Endometrial microvascular endothelial cells (primary cell): ENCODE results near the gene IL4R. TPM values are rescaled to one million over a fixed set of nuclear protein-coding genes. Genes with fewer than 3 reads are reported as not detected.

Experiments
- in situ Hi-C: cut with HindIII; loops from 2 replicates; pipeline ENCODE4 v1.10.0; 2017; ENCODE audit warnings: low sequenced_read_pairs, low pct_unique_long_range_greater_than_20kb; ENCODE audit errors: inconsistent ontology term
- total RNA-seq: library from RNA; depleted of rRNA; stranded (reverse); fragments of >200 nt; gene quantifications from one replicate; pipeline ENCODE4 v1.2.3, GENCODE V29; 2015; ENCODE audit errors: inconsistent ontology term

The IL4R gene
- total RNA-seq: 81.6 TPM

DNA sequence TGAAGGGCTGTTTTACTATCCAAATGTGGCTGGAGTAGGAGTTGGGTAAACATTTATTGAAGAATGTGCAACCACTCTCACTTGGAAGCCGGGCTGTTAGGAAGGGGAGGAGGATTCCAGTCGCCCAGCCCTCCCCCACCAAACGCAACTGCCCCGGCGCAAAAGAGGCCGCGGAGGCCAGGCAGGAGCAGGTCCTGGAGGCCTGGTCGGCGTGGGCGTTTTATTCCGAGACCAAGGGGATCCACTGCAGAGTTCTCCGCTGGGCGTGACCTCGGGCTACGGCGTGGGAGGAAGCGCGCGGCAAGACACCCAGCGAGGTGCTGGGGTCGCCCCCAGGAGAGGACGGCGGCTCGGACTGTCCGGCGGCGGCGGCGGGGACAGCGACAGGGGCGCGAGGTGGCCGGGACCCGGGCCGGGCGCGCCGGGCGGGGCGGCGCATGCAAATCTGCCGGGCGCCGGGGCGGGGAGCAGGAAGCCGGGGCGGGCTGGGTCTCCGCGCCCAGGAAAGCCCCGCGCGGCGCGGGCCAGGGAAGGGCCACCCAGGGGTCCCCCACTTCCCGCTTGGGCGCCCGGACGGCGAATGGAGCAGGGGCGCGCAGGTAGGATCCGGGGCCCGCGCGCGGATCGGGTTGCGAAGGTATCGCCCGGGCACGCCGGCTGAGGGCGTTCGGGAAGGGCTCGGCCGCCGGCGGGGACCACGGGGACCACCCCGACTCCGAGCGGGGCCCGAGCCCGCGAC, at the start of gene IL4R:
Gene IL4R, plus strand, starts transcription at position 553 of the 739 bp plus-strand sequence. CDS start 26,230 bp downstream, outside the sequence.
- in situ Hi-C loops: no loop called here

DNA sequence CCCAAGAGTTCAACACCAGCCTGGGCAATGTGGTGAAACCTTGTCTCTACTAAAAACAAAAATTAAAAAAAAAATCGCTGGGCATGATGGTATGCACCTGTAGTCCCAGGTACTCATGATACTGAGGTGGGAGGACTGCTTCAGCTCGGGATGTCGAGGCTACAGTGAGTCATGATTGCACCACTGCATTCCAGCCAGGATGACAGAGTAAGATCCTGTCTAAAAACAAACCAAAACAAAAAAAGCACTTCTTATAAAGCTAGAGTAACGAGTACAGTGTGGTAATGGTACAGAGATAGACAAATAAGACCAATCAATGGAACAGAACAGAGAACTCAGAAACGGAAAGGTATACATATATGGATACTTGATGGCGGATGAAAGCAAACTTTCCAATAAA, 49.6 kb upstream of the IL4R start:
- in situ Hi-C loops: loop anchor here (25.0 kb wide), 1 partner anchor 98 kb away; no protein-coding TSS in a partner anchor

DNA sequence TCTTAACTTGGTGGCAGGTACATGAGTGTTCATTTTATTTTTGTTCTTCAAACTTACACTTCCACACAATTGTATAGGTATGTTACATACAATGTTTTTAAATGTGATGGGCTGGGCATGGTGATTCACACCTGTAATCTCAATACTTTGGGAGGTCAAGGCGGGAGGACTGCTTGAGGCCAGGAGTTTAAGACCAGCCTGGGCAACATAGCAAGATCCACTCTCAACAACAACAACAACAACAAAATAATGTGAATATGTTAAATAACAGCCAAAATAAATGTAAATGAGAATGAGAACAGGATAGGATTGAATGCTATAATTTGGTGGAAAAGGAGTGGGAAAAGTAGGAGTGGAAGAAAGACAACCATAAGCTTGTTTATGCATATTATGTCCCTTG, 47.8 kb upstream of the IL4R start:
- in situ Hi-C loops: loop anchor here (25.0 kb wide), 1 partner anchor 96 kb away; no protein-coding TSS in a partner anchor

DNA sequence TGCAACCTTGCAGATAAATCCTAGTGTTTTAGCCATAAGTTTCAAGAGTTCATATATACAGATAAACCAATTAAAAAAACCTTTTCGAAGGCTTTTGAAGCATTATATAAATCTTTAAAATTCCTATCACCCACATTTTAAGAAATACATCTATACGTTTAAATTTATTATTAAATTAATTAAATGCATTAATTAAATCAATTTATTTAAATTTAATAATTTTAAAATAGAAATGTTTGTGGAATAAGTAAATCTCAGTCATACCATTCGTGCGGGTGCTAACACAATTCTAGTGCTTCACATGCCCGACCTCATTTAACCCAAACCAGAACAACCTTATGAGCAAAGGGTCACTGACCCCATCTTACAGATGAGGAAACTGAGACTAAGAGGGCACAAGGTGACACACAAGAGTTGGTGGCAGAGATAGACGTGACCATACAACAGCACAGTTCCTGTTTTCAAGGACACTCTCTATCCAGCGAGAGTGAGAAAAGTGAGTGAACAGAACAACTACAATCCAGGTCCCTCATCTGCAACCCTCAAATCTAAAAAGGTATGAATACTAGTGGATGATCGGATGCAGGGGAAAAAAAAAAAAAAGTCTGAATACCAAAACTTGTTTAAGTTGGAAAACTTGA, 46.6 kb upstream of the IL4R start:
- in situ Hi-C loops: loop anchor here (25.0 kb wide), 1 partner anchor 95 kb away; no protein-coding TSS in a partner anchor

DNA sequence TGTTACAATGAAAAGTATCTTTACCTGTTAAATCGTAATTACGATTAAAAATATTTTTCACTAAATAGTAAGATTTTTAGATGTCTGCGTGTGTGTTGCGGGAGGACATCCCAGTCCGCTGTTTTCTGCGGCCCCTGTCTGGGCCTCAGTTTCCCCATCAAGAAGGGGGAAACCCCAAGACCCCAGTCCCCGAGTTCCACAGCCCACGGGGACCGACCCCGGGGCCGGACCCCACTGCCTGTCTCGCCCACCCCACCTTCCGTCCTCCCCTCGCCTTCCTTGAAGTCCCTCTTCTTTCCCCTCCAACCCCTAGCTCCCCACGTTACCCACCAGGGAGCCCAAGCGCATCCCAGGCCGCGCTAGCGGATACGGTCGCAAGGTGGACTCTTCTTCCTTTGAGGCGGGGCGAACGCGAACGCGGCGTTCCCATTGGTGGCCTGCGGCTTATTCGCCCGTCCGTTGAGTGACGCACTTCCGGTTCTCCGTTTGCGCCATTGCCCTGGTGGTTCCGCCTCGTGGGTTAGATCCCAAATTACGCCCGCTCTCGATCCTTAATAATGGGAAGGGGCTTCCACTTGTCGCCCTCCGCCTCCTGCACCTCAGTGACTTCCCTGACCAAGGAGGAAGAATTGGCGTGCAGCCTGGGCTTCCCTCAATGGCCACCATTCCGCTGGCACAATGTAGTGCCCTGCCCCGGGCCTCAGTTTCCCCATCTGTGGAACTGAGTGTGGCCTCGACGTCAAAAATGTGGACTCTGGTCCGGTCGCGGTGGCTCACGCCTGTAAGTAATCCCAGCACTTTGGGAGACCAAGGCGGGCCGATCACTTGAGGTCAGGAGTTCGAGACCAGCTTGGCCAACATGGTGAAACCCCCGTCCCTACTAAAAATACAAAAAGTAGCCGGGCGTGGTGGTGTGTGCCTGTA, 45.1 kb upstream of the IL4R start, which contains the start of gene NSMCE1:
Gene NSMCE1, minus strand, starts transcription at position 397 of the 924 bp plus-strand sequence. CDS start 11,202 bp downstream, outside the sequence.
- in situ Hi-C loops: loop anchor here (25.0 kb wide), 1 partner anchor 94 kb away; no protein-coding TSS in a partner anchor

DNA sequence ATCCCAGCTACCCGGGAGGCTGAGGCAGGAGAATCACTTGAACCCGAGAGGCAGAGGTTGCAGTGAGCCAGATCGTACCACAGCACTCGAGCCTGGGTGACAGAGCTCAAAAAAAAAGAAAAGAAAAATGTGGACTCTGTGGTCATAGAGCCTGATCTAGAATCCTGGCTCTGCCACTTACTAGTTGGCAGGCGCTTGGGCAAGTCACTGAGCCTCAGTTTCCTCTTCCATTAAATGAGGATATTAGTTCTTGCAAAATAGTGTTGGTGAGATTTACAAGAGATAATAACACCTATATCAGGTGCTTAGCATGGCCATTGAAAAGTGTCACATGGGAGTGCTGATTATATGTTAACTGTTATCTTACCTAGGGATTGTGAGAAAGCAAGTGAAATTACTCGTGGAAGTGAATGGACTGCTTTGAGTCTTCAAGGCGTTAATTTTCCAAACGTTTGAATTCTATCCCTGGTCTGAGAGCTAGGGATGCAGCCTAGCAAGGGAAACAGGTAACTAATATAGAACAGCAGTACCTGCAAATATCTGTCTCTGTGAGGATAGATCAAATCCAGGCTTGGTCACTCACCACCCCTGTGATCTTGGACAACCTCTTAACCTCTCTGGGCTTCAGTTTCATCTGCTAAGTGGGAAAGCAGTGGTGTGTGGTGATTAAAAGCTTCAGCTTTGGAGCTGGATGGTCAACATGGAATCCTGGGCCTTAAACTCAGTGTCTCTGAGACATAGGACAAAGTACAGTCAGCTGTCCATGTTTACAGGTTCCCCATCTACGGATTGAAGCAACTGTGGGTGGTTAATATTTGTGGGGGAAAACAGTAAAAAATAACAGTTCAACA, 44.2 kb upstream of the IL4R start:
- in situ Hi-C loops: loop anchor here (25.0 kb wide), 1 partner anchor 93 kb away; no protein-coding TSS in a partner anchor

DNA sequence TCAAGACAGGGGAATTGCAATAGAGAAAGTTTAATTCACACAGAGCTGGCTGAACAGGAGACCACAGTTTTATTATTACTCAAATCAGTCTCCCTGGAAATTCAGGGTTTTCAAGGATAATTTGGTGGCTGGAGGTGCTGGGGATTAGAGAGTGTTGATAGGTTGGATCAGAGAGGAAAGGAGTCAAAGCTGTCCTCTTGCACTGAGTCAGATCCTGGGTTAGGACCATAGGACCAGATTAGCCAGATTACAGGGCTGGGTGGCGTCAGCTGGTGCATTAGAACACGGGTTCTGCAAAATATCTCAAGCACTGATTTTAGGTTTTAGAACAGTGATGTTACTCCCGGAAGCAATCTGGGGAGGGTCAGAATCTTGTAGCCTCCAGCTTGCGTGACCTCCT, 43.4 kb upstream of the IL4R start:
- in situ Hi-C loops: loop anchor here (25.0 kb wide), 1 partner anchor 92 kb away; no protein-coding TSS in a partner anchor

DNA sequence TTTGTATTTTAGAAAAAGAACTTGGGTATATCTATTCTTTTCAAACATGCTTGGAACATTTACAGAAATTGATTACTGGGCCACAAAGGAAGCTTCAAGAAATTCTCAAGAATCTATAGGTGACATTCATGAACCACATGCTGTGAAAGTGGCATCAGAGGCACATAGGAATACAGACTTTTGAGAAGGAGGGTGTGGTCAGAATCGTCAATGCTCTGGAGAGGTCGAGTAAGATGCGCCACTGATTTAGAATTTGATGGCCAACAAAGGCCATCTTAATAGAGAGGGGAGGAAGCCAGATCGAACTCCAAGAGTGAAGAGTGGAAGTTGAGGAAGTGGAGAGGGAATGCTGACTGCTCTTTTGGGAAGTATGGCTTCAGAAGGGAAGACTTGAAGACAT, 41.7 kb upstream of the IL4R start:
- in situ Hi-C loops: loop anchor here (25.0 kb wide), 1 partner anchor 90 kb away; no protein-coding TSS in a partner anchor

DNA sequence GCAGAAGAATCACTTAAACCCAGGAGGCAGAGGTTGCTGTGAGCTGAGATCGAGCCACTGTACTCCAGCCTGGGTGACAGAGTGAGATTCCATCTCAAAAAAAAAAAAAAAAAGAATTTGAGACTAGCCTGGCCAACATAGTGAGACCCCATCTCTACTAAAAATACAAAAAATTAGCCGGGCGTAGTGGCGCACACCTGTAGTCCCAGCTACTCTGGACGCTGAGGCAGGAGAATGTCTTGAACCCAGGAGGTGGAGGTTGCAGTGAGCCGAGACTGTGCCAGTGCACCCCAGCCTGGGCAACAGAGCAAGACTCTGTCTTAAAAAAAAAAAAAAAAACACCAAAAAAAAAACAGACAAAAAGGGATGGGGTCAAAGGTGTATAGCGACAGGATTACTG, 41.1 kb upstream of the IL4R start:
- in situ Hi-C loops: loop anchor here (25.0 kb wide), 1 partner anchor 90 kb away; no protein-coding TSS in a partner anchor

DNA sequence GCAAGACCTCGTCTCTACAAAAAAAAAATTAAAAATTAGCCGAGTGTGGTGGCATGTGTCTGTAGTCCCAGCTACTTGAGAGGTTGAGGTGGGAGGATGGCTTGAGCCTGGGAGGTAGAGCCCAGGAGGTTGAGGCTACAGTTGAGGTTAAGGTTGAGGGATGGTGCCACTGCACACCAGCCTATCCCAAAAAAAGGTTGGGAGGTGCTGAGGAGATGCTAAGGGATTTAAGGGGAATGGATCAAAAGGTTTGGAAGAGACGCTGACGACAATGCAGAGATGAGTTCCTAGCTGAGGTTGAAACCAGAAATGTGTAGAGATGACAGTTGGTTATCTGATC, 40.5 kb upstream of the IL4R start:
- in situ Hi-C loops: loop anchor here (25.0 kb wide), 1 partner anchor 89 kb away; no protein-coding TSS in a partner anchor

DNA sequence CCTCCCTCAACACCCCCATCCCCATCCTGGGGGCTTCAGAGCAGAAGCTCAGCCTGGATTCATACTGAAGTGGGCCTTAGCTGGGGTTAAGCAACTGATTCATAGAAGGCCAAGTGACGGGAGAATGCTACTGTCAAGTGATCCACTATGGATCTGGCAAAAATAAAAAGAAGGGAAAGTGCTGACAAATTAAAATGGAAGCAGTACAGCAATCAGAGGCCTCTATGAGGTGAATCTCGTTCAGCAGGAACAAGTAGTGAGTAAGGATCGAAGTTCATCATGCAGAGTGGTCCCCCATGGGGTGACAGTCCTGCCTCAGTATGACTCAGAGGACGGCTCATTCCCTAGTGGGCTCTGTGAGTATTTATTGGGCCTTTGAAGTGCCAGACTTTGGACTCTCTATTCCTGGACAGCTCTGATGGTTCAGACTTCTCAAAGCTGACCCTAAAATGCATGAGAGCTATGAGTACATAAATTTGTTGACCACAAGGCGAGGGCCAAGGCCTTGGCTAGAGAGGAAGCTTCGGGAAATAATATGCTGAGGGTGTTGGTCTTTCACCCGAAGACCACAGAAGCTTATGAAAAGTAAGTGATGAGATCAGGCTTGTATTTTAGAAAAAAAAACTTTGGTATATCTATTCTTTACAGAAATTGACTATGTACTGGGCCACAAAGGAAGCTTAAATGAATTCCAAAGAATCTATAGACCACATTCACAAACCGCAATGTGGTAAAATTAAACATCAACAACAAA, 39.9 kb upstream of the IL4R start:
- in situ Hi-C loops: loop anchor here (25.0 kb wide), 1 partner anchor 88 kb away; no protein-coding TSS in a partner anchor

DNA sequence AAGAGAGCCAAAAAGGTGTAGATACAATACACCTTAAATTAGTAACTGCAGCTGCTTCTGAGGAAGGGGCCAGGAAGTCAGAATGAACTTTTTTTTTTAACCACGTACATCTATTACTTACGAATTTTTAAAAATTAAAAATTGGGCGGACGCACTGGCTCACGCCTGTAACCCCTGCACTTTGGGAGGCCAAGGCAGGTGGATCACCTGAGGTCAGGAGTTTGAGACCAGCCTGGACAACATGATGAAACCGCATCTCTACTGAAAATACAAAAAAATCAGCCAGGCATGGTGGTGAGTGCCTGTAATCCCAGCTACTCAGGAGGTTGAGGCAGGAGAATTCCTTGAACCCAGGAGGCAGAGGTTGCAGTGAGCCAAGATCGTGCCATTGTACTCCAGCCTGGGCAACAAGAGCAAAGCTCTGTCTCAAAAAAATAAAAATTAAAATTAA, 39.3 kb upstream of the IL4R start:
- in situ Hi-C loops: loop anchor here (25.0 kb wide), 1 partner anchor 88 kb away; no protein-coding TSS in a partner anchor

DNA sequence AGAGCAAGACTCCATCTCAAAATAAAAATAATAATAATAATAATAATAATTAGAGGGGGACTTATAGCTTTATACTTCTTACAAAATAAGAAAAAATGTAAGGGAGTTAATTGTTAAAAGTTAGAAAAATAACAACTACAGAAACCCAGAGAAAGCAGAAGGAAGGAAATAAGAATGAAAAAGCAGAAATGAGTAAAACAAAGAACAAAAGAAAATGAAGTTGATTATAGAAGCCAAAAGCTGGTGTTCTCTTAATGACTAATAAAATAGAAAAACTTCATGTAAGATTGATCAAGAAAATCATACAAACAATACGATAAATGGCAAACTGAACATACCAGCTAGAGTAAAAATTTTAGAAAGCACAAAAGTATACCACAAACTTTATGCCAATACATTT, 38.4 kb upstream of the IL4R start:
- in situ Hi-C loops: no loop called here

DNA sequence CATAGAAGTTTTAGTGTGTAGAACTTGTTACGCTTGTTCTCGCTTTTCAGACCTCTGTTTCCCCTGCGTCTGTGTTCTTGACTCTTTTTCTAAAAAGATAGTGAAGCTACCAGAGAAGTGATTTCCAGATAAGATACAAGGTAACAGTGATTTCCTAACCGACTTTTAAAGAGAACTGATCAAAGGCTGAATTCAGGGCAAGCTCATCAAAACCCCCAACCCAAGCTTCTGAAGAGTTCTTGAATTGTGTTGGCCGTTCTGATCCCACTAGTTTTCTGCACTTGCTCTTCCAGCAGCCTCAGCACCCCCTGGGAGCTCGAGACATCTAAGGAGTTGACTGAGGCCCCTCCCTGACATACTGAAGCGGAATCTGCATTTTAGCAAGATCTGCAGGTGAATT, 32.5 kb upstream of the IL4R start:
- in situ Hi-C loops: no loop called here

DNA sequence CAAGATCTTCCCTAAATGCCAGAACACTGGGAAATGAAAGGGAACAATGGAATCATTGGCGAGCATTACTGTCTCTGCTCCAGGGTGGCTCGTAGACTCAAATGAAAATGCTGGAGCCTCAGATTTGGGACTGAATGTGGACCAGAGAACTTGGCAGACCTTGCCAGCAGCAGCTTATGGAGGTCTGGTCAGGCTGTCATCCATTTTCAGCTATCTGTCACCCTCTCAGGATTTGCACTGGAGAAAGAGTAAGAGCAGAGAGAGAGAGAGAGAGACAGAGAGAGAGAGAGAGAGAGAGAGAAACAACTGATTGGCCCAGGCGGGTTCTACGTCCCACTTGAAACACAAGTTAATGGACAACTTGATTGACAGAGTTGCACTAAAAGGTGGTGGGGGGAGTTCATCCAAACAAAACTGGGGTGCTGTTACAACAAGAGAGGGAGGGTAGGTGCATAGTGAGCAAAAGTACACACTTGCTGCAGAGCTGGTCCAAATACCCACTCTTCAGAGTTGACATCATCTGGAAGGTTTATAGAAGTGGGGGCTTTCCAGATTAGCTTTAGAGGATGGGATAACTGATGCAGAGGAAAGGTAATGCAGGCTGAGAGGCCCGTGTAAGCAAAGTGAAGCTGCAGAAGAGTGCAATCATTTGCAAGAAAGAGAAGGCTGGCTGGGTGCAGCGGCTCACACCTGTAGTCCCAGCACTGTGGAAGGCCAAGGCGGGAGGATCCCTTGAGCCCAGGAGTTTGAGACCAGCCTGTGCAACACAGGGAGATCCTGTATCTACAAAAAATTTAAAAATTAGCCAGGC, 28.7 kb upstream of the IL4R start:
- in situ Hi-C loops: no loop called here

DNA sequence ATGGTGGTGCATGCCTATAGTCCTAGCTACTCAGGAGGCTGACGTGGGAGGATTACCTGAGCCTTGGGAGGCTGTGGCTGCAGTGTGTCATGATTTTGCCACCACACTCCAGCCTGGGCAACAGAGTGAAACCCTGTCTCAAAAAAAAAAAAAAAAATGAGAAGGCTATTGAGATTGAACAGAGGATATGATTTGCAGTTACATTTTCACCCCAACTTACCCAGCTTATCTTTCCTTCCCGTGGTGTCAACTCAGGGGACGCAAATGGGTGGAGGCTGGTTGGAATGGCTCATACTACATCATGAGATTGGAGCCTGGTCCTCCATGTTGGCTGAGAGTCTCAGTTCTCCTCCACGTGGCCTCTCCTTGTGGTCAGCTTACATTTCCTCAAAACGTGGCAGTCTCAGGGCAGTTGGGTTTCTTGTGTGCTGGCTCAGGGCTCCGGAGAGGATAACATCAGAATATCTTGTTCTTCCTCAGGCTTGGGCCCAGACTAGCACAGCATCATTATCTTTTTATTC, 28.0 kb upstream of the IL4R start:
- in situ Hi-C loops: no loop called here
